H4 (cell line): ENCODE results near the gene ACOXL. TPM values are rescaled to one million over a fixed set of nuclear protein-coding genes. Genes with fewer than 3 reads are reported as not detected.

ENCODE experiments used
- DNase-seq: peaks from one replicate; pipeline ENCODE4 v3.0.0-alpha.2; 2015; ENCODE audit warnings: low spot score
- total RNA-seq: library from RNA; depleted of rRNA; stranded (reverse); fragments of >200 nt; shearing (Covaris generic); gene quantifications from 2 replicates; pipeline ENCODE4 v1.2.3, GENCODE V29; 2014

ACOXL gene
- total RNA-seq, 1 experiment from 2014 or later = not detected

DNA sequence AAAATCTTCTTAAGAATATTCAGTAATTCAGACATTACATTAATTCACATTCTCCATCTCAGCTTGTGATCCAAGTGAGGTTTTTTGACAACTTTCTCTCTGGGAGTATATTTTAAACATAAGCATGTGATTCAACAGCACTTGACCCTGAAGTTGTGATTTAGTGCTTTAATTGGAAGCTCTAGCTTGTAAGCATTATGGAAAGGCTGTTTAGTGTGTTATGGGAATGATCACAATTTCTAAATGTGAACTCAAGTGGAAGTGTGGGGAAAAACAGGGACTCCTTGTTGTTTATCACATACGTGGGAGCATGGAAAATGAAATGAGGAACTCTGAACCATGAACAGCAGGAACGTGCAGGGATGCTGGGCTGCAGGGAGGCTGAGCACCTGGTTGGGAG lies 239.4 kb downstream of the ACOXL start:
- DNase-seq = no peak

DNA sequence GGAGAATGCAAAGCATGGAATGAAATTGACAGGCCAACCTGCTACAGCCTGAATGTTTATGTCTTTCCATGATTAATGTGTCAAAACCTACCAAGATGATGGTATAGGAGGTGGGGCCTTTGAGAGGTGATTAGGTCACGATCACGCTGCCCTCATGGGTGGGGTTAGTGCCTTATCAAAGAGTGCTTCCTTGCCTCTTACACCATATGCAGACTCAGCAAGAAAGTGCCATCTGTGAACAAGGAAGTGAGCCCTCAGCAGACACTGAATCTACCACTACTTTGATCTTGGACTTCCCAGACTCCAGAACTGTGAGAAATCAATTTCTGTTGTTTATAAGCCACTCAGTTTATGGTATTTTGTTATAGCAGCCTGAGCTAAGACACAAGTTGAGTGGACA lies 240.9 kb downstream of the ACOXL start:
- no peak for DNase-seq

DNA sequence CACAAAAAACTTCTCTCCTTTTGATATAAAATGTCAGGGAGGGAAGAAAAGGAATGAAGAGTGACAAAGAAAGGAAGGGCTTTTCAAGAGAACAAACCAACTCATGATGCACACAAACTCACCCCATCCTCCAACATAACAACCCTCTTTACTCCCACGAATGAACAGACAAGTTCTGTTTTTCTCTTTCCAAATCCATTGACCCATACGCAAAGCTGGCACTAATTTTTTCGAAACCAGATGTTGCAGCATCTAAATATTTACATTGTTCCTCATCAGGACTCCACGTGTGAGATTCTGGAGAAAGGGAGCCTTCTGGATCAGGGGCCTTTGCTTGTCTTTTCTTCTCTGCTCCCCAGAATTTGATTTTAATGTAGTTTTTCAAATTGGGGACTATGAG lies 245.0 kb downstream of the ACOXL start:
- DNase-seq = no peak

DNA sequence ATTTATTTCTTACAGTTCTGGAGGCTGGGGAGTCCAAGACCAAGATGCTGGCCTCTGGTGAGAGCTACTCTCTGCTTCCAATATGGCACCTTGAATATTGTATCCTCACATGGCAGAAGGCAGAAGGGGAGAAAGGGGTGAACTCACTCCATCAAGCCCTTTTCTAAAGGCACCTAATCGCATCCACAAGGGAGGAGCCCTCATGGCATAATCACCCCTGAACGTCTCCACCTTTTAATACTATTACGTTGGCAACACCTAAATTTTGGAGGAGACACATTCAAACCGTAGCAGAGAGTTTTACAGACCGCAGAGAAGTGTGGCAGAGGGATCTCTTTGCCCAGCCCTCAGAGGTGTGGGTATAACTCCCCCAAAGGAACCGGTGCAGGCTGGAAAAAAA lies 245.8 kb downstream of the ACOXL start:
- no peak for DNase-seq

DNA sequence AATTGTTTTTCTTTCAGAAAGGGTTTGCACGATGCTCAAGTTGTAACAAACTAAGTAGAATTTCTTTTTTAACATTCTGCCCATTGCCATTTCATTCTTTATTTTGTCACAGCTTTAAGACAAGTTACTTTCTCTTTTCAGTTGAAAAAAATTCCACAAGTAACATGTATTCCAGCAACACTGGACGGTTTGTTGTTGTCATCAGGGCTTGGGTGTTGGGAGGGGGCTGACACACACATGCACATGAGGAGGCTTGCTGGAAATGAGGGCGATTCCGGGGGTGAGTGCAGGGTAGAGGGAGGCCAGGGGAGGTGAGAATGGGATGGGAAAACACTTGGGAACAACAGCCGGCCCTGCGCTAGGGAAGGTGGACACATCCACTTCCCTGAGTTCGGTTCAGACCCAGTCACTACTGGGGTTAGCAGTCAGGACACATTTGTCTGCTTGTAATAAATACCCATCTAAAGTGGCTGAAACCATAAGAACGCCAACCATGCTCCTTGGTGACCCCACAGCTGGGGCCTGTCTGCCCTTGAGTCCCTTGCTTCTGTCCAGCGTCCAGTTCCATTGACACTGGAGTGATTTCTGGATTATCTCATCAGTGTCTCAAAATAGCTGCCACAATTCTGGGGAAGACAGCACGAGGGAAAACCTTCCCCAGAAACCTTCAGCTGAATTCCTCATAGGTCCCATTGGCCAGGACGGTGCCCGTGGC lies 246.5 kb downstream of the ACOXL start:
- DNase-seq = no peak

DNA sequence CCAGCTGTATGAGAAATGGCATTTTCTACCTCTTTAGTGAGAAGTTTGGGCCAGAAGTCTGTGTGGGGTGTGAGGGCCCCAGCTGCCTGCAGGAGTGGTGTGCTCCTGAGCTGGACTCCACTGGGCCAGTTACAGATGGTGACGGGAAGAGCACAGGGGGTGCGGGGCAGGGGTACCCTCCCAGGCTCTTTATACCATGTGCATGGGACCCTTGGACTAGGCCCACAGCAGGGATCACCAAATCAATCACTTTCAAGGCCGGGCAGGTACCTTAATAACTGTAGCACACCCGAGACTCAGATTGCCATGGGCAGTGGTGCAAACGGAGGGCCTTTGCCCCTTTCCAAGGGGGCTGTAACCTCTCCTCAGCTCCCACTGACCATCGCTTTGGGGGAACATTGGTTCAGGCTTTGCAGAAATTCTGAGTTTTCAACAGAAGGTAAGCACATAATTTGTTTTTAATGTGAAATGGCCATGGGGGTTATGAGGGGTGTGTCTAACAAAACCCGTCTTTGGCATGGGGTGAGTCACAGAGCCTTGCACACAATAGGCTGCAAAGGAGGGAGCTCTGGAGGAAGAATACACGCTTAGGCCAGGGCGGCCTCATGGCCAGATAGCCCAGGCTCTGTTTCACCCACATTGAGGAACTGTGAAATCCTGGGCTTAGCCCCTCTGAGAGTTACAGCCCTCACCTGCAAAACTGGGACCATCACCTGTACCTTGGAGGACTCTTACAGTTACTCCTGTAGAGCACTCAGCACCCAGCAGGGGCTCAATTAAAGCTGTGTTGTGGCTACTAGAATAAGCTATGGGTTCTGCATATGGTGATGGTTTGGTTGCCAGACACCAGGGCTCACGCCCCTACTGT lies 247.3 kb downstream of the ACOXL start:
- DNase-seq = no peak

DNA sequence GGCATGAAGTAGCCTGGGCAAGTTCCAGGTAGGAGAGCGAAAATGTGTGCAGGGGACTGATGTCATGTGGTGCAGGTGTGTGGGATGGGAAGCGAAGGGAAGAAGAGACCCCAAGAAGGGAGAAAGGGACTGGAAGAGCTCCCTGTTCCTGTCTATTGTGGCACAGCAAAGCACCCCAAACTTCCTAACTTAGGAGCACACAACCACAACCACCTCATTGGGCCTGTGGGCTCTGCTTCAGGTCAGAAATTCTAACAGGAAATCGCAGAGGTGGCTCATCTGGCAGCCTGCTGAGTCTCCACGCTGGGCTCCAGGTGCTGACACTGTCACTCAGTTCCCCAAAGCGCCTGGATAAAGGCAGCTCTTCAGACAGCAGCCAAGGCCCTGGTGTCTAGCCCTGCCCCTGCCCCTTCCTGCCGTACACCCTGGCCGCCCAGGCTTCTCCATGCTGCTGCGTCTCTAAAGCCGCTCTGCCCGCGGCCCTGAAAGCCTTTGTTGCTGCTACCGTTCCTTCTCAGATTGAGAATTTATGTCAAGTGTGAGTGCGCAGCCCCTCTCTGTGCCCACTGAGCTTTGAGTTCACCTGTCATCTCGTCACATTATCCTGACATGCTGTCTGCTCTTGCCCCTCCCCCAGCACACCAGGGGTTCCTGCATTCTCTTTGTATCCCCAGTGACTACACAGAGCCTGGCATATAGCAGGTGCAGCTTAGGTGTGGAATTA lies 248.1 kb downstream of the ACOXL start:
- DNase-seq = no peak

DNA sequence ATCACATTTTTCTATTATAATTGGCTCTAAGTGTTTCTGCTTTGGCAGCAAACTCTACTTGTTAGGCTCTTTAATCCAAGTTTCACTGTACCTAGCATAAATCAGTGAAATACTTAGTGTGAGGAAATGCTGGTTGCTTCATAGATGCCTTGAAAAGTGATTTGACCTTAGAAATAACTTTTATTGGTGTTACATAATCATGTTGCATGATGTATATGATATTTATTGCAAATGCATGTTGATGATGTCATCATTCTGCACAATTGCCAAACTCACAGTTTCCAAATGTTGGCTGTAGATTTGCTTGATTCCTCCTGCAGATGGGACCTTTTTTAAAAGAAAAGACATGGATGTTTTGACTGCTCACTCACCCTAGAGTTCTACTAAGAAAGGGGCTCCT lies 250.8 kb downstream of the ACOXL start:
- DNase-seq = no peak

DNA sequence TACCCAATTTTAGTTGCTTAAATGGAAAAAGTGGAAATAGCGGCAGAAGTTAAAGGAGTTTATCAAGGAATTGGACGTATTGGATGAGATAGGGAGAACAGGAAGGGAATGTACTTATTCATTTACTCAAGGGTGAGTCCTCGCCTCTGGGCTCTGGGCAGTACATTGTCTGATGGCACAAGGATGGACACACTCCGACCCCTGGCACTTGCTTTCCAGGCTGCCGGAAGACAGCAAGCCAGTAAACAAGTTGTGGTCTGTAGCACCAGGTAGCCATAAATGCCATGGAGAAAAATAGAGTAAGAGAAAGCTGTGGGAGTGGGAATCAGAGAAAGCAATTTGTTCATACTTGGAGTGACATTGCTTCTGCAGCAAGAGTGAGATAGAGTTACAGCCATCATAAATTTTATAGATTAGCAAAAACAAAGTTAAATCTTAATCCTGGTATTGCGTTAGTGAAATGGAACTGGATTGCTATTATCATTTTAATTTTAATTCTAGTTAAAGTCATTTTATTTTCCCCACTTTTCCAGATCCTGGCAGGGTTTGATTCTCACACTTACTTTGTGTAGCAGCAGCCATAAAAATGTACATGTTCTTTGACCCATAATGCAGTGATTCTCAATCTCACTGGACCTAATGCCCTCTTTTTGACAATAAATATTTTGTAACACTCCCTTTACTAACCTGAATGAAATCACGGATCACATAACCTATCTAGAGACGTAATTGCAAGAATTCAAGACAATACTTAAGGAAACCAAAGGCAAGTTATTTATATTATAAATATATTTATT lies 252.5 kb downstream of the ACOXL start:
- no peak for DNase-seq

DNA sequence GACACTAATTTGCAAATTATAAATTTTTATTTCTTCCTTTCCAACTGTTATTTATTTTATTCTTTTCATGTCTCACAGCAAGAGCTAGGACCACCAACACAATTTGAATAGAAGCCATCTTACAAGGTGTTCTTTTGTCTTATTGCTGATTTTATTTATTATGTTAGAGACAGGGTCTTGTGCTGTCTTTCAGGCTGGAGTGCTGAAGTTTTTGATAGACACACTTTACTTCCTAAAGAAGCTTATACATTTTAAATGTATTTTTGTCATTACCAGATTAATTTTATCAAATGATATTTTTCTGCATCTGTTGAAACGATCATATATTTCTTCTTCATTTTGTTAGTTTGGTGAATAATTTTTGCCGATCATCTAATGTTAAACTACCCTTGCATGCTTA lies 258.1 kb downstream of the ACOXL start:
- DNase-seq = no peak

DNA sequence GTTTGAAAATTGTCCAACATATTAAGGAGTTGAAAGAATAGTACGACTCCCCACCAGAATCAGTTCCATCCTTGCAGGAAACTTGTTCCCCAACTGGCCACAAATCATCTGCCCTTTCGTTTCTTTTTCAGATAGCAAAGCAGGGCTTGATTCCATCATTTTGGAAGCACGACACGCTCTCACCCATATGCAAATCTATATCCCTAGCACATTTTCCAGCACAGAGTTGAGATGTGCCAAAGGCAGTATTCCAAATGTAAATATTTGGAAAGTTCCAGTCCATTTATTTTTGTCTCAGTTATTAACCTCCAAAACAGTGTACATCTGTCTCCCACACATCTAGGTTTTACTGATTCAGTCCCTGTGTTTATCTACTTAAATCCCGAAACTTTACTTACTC lies 259.5 kb downstream of the ACOXL start:
- DNase-seq = no peak

DNA sequence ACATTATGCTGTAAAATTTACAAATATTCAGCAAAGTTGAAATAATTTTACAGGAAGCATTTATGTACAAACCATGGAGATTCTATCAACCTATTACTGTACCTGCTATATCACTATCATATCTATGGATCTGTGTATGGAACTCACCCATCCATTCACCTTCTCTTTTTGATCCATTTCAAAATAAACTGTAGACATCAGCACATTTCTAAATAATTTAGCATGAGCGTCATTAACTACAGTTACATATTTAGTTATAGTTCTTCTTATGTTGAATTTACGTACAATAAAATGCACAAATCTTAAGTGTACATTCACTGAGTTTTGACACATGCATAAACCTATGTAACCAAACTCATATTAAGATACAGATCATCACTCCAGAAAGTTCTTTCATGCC lies 260.5 kb downstream of the ACOXL start:
- no peak for DNase-seq

DNA sequence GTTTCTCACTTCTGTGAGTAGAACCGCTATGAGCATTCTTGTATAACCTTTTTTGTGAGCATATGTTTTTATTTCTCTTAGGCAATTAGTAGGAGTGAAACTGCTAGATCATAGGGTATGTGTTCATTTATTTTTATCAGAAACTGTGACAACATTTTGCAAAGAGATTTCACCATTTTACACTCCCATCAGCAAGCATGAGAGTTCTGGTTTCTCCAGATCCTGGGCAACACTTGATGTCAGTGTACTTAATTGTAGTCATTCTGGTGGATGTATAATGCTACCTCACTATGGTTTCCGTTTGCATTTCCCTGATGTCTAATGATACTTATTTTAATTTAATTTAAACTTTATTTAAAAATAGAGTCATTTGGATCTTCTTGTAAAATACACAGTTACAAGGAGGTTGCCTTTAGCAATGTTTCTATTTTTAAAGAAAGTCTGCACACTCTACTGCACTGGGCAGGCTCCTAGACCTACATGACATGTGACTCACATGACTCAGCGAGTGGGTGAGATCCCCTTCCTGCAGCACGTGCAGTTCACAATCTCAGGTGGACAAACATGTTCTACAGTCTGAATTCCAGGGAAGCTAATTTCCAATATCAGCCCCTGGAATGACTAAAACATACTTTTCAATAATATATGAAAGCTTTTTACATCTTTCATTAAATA lies 261.3 kb downstream of the ACOXL start:
- peak; percentile 23 for DNase-seq

DNA sequence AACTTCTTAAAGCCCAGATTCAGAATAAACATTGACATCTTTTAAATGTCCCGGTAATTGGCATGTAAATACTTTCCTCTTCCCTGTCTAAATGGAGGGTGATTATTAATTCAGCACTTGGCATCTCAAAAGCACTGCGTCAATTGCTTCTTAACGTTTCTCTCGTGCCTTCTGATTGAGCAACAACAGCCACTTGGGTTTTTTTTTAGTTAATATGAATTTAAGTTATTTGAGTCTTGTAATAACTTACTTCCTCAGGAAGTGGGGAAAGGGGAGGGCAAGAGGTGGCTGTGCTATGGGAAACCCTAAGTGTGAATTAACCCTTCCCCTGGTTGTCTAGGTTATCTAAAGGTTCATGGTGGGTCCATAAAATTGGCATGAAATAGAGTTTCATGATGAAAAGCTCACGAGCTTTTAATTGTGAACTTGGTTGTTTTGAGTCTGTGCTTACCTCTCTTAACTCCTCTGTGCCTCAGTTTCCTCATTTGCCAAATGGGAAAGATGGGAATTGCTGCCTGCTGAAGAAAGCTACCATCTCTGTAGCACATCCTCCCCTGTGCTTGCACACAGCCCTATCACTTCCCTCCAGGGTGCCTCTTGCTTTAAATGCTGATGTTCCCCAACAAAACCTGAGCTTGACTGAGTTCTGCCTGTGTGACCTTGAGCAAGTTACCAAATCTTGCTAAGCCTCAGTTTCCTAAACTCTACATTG lies 262.0 kb downstream of the ACOXL start:
- DNase-seq = no peak

DNA sequence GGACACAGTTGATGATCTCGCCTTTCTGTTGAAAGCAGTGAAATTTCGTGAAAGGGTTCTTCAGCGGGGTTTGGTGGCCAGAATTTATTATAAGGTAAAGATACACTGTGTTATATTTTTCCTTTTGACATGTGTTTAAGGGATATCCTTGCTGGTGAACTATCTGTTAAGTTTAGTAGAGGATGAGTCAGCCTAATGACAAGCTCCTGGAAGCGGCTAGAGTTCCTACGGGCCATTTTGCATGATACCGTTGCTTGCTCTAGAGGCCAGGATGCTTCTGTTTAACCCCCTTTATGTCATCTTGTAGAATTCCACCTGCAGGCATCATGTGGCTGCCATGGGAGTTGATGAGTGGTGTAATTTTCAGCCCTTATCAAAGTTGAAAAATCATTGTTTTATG lies 263.5 kb downstream of the ACOXL start:
- DNase-seq = no peak

DNA sequence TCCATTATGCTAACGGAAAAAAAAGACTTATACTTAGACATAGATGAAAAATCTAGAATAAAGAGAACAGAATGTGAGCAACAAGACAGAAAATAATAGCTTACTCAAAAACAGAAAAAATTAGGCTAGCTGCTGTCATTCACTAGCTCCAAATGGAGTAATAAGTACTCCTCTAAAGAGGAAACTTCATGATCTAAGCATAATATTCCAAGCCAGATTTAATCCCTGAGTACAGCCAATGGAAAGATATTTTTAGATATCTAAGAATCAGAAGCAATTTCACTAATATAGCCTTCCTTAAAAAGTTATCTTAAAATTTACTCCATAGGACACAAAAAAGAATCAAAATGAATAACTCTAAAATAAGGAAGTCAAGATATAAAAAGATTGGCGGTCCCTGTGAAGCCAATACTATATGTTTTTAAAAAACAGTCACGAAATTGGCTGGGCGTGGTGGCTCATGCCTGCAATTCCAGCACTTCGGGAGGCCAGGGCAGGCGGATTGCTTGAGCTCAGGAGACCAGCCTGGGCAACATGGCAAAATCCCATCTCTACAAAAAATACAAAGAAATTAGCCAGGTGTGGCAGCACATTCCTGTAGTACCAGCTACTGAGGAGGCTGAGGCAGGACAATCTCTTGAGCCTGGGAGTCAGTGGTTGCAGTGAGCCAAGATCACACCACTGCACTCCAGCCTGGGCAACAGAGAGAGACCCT lies 265.1 kb downstream of the ACOXL start:
- no peak for DNase-seq

DNA sequence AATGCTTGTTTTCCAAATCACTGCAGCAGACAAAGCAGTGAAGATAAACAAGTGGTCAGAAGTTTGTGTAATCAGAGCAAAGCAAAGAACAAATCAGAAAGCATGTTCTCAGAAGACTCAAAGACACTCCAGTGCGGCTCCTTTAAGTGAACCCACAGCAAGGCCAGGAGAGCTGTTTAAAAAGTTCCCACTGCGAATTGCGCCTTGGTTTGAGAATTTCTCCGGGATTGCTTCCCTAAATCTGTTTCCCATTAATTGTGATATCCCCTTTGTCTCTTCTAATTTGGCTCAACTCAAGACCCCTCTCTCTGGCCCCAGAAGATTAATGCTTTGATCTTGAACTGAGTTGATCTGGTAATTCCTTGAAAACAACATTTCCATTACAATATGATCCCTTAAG lies 265.9 kb downstream of the ACOXL start:
- DNase-seq = peak; percentile 22

DNA sequence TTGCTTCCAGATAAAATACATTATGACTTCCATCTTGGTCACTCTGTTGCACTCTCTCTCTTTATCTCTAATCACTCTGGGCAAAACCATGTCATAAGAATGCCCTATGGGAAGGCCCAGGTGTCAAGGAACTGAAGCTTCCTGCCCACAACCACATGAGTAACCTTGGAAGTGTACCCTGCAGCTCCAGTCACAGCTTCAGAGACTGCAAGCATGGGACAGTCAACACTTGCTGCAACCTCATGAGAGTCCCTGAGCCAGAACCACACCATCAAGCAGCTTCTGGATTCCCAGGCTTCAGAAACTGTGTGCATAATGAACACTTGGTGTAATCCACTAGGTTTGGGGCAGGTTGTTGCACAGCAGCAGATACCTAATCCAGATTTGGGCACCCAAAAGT lies 267.3 kb downstream of the ACOXL start:
- DNase-seq = no peak

DNA sequence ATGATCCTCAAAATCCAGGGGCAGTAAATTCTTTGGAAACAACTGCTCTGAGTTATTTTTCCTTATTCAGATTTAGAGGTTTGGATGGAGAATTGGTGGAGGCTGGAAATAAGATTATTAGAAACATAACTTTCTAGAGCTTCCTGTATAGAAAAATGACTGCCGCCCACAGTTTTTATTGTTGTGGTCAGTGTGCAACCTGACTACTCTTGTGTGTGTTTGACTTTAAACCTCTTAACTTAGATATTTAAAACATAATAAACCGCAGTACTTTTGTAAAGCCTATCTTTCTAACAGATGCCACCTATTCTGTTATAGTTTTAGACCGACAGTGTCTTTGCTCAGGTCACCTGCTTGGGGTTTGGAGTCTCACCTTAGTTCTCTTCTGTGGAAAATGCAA lies 272.9 kb downstream of the ACOXL start:
- no peak for DNase-seq

DNA sequence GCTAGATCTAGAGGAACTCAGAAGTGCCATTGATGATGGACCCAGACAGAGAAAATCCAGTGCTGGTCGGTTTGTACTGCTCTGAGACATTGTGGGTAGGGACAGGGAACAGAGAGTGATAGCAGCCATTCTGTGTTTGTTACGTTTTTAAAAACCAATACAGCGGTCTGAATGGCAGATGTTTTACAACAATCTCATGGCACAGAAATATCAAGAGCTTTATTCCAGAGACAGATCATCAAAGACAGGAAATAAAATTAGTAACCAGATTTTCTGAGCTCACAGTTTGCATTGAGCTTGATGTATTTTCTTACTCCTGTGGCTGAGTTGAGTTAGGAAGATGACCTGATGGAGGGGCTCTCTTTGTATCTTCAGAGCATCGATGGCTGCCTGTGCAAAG lies 273.4 kb downstream of the ACOXL start:
- DNase-seq = no peak
